GM19455 (cell line): ENCODE data around the gene VIM.

Experiments used
- ATAC-seq: cut with Tn5 transposase; IDR thresholded peaks from one replicate; pipeline ENCODE4 v1.9.1; 2021; ENCODE audit not compliant: unreplicated experiment

The VIM gene

DNA sequence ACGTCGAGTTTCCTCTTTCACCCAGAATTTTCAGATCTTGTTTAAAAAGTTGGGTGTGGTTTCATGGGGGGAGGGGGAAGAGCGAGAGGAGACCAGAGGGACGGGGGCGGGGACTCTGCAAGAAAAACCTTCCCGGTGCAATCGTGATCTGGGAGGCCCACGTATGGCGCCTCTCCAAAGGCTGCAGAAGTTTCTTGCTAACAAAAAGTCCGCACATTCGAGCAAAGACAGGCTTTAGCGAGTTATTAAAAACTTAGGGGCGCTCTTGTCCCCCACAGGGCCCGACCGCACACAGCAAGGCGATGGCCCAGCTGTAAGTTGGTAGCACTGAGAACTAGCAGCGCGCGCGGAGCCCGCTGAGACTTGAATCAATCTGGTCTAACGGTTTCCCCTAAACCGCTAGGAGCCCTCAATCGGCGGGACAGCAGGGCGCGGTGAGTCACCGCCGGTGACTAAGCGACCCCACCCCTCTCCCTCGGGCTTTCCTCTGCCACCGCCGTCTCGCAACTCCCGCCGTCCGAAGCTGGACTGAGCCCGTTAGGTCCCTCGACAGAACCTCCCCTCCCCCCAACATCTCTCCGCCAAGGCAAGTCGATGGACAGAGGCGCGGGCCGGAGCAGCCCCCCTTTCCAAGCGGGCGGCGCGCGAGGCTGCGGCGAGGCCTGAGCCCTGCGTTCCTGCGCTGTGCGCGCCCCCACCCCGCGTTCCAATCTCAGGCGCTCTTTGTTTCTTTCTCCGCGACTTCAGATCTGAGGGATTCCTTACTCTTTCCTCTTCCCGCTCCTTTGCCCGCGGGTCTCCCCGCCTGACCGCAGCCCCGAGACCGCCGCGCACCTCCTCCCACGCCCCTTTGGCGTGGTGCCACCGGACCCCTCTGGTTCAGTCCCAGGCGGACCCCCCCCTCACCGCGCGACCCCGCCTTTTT lies at the start of gene VIM:
Gene VIM, plus strand, starts transcription at position 151 of the 925 bp plus-strand sequence. CDS start 1,182 bp downstream, outside the sequence.
- peak; percentile 37 for ATAC-seq

DNA sequence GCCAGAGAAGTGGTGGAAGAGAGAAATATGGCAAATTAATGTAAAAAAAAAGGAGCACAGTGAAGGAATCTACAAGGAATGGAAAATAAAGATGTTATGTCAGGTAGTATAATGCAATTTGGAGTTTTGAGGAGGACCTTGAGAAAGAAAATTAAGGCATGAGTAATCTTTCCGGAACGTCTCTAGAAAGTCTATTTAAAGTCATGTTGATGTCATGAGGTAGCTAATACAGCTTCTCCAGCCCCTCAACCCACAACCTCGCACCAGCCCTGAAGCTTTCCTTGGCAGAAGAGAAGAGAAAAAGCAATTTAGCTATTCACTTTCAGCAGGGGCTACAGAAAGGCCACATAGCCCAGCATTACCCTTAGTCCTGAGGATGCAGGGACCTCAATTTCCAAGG lies 49.0 kb upstream of the VIM start:
- no peak for ATAC-seq

DNA sequence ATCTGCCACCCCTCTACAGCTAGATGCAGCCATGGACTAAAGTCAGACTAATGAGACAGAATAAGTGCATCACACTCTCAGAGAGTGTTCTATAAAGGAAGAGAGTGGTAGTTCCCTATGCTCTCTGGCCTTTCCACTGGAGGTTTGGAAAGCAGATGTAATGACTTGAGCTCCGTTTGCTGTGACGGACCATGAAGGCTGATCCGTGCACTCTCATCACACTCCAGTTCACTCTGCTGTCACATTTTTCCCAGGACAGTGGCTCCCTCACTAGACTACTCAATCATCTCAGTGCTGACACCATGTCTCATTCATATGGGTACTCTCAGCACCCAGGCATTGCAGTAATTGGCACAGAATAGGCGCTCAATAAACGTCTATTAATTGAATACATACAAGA lies 46.9 kb upstream of the VIM start:
- no peak for ATAC-seq

DNA sequence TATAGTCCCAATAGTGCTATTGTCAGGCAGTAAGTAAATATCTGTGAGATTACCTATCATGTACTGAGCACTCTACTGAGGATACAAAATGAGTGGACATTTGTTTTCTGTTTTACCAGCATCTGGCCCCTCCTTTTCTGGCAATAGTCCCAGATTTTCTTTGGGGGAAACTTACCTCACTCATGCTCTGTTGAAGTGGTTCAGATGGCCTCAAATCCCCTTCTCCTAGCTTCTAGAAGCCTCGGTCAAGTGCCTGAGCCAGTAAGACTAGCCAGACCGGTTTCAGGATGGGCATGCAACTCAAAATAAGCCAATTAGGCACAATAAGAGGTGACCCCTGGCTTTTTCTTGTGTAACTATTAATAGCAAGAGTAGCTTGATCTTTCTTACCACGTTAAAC lies 46.3 kb upstream of the VIM start:
- no peak for ATAC-seq

DNA sequence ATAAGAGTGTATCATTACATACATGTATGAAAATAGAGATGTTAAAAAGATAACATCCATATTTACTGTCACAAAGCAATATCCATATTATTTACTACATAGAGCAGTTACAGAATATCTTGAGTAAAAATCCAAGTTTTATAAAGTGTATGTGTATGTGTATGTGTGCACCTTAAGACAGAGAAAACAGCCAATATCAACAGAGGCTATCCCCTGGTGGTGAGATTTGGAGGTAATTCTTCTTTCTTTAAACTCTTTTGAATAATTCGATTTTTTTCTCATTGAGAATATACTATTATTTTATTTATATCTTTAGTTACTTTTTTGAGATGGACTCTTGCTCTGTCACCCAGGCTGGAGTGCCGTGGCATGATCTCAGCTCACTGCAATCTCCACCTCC lies 44.9 kb upstream of the VIM start:
- no peak for ATAC-seq

DNA sequence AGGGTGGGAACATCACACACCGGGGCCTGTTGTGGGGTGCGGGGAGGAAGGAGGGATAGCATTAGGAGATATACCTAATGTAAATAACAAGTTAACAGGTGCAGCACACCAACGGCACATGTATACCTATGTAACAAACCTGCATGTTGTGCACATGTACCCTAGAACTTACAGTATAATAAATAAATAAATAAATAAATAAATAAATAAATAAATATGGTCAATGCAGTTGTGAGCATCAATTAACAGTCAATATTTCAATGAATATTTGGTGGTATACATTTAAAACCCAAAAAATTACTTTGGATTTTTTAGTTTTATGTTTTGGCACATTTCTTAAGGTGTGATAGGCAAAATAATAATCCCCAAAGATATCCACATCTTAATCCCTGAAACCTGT lies 42.2 kb upstream of the VIM start:
- no peak for ATAC-seq

DNA sequence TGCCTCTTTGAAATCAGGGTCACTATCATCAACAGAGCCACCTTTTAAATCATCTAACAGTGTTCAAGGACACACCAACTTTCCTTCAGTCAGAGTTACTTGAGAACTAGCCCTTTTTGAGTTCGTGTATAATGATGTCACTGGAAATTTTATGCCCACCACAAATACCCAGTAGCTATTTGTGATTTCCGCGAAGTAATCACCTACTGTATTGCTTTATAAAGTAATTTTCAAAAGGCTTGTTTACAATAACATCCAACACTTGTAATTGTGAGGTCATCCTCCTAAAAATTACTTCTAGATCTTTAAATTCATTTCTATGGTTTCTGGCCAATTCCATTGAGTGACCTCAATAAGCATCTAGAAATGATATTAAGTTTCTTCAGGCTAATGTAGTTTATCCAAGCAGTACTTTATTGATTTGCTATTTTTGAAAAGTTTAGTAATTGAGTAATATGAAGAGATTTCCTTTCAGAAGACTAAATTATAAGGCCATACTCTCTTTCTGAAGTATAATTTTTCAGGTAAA lies 39.3 kb upstream of the VIM start:
- no peak for ATAC-seq

DNA sequence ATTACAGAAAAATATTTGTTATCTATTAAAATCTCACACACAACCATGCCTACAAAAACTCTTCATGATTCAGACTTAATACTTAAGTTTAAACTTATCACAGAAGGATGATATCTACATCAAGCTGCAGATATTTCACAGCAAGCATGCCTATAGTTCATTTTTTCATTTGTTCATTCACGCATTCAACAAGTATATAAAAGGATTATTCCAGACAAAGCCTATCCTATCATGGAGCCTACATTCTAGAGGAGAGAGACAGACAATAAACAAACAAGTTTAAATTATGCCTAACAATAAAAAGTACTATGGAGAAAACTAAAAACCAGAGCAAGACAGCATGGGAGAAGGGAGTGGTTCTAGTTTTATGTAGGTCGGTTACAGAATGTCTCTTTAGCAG lies 37.4 kb upstream of the VIM start:
- ATAC-seq = no peak

DNA sequence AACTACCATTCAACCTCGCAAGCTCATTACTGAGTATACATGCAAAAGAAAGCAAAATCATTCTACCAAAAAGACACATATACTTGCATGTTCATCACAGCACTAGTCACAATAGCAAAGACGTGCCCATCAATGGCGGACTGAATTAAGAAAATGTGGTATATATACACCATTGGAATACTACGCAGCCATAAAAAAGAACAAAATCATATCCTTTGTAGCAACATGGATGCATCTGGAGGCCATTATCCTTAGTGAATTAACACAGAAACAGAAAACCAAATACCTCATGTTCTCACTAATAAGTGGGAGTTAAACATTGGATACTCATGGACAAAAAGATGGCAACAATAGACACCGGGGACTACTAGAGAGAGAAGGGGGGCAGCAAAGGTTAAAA lies 33.0 kb upstream of the VIM start:
- no peak for ATAC-seq

DNA sequence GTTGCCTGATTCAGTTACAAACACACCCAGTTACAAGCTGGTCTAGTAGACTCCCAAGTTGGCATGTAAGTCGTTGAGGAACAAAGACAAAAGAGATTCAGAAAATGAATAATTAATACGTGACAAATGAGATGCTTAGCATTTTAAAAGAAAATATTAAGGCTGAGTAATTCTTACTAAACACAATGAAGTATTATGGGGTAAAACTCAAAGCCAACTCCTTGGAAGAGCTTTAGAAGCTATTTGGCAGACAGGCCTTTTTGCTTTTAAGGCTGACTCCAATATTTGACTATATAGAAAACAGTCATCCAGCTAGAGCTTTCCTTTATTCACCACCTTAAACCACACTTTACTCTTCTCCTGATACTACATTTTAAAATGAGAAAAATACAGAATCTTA lies 32.0 kb upstream of the VIM start:
- ATAC-seq = no peak

DNA sequence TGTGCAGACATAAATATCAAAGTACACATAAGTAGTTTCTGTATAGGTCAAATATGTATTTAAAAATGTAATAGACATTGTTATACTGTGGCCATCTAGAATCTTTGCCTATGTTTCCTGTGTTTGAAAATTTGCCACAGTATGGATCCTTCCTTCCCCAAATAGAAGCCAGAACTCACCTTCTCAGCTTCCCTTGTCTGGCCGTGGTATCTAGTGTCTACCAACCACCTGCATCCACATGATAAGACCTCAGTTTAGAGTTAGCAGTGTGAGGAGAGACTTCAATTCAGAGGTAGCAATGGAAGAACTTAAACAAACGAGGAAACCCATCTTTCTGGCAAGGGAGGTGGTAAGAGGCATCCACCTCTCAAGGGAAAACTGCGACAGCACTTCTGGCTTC lies 31.5 kb upstream of the VIM start:
- no peak for ATAC-seq

DNA sequence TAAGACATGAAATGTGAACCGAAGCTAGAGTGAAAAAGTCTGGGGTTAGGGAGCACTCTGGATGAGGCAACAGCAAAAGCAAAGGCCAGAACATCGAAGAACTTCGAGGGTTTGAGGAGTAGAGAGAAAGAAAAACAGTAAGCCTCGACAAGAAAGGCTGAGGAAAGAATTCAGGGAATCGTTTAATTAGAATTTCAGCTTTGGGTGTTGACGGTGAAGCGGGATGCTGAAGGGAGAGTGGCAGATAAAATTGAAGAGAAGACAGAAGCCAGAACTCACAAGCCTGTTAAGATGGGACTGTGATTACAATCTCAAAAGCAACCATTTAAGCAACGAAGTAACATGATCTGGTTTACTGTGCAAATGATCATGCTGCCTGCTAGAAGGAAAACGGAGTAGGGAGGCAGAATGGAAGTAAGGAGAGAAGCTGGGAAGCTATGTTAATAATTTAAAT lies 28.7 kb upstream of the VIM start:
- no peak for ATAC-seq

DNA sequence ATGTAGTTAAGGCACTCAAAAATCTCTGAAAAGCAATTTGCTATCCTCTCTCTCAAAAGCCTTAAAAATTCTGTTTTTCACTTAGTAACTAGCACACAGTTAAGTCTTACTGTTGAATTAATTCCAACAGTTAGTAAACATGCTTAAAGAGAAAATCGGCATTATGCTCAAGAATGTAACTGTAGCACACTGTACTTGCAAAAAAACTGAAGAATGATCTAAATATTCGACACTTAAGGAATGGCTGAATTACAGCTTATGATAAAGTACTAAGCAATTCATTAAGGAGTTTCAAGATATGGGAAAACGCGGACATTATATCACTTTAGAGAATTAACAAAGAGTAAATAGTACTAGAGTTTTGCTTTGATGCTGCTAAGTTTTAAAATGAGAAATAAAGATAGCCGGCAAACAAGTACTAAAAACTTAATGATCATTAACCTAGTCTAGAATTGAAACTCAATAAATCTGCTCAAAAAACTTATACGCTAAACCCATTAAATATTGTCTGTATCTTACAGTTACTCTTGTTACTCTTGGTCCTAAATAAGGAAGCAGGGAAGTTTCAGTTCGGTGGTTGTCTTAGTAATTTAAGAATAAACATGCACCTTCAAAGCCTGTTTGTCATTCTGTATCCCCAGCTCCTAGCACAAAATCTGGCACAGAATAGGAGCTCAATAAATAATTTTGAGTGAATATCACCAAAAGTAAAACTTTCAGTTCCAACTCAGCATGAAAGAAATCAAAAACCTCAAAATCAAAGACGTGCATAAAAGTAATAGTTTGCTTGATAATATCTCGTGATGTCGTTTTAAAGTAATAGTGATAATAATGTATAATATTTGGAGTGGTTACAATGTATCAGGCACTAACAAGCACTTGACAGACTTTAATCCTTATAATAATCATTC lies 27.8 kb upstream of the VIM start:
- no peak for ATAC-seq

DNA sequence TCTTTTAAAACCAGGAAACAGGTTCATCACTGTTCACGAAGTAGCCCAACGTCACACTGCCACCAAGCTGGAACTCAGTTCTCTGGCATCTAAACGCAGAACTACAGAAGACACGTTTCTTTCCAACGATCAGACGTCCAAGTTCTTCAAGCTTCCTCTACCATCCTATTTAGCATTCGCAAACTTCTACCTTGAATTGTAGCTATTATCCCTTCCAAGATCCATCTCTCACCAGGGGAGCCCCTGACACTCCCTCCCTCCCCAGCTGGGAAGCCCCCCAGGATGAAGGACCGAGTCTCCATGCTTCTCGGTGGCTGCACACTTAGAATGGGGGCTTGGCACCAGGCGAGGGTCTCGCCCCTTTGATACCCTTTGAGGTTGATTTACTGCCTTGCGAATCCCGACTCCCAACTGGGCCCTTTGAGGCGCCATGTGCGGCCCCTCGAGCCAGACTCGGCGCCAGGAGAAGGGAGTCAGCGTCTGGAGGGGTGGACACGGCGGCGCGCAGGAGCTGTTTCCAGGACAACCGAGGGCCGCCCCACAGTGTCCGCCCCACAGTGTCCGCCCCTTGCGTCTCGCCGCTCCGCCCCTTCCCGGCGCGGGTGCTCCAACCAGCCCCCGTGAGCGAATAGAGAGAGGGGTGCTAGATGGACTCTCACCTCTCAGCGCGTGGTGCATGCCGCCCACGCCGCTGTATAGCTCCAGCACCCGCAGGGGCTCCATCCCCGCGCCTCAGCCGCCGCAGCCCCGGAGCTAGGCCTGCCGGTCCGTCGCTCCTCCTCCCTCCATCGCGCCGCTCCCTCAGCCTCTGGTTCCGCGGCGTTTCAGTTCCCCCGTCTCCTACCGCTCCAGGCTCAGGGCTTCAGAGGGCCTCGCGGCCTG lies 26.9 kb upstream of the VIM start, which contains the start of gene TRDMT1:
Gene TRDMT1, minus strand, starts transcription at position 761 of the 882 bp plus-strand sequence. Its CDS starts 38 bp downstream, at position 723.
- peak; percentile 98 for ATAC-seq

DNA sequence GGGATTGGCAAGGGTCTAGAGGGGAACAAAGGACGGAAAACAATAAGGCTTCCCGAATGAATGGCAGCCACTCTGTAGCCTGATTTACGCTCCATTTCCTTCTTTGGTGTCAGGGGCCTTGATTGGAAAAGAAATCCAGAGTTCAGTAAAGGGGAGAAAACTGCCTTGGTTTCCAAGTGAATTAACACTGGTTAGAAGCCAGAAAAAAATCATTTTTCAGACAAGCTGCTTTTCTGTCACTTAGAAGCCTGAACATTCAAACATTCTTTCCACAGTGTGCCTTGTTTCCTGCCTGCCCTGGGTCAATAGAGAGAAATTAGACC lies 26.3 kb upstream of the VIM start:
- no peak for ATAC-seq

DNA sequence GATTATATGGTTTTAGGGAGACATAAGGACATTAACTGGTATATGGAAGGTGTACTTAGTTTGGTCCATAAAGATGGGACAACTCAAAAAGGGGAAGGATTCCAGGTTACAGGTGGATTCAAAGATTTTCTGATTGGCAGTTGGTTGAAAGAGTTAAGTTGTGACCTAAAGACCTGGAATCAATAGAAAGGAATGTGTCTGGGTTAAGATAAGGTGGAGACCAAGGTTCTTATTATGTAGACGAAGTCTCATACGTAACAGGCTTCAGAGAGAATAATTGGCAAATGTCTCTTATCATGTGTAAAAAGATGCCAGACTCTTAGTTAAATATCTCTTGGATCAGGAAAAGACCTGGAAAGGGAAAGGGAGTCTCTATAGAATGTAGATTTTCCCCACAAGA lies 25.5 kb upstream of the VIM start:
- no peak for ATAC-seq

DNA sequence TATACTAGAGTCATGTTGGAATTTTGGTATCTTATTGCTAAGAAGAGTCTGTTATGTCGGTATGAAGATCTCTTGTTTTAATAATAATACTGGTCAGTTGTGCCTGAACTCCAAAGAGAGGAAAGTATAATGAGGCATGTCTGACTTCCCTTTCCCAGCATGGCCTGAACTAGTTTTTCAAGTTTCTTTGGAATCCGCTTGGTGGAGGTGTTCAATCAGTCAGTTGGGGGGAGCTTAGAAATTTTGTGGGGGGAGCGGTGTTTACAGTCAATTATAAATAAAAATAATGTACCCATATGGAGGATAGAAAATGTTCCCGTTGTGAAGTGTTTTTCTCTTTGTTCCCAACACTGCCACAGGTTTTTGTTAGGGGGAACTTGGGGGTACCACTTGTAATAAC lies 25.0 kb upstream of the VIM start:
- ATAC-seq = no peak

DNA sequence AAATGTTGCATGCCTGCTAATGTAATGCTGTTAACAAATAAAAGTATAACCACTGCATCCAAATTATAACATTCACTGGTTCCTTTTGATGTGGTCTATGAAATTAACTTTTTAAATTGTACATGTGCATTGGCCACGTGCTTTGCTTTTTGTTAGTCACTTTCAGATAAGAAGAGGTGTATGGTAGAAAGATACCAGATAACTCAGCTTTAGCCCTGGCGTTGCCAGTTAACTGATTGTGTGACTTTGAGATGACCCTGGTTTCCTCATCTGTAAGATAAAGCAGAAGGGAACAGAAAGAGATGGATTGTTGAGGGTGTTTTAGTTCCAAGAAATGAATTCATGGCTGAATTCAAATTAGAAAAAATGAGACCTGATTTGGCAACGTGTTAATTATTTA lies 24.6 kb upstream of the VIM start:
- no peak for ATAC-seq

DNA sequence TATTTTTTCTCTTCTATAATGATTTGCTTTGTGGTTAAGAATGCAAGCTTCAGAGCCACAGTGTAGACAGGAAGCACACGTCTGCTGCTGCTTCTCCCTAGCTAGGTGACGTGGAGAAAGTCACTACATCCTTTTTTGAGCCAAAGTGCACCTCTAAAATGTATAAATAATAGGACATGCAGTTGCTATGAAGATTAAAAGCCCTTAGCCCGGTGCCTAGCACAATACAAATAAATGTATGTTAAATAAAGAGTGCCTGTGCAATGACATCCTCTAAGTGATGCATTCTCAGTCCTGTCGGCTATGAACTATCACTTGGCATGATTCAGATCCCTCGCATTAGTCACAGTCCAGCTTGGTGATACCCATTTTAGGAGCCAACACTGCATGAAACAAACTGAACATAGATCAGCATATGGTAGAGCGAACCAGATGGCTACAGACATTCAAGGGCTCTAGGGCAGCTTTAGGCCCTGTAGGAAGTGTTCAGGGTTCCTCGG lies 21.8 kb upstream of the VIM start:
- peak; percentile 29 for ATAC-seq

DNA sequence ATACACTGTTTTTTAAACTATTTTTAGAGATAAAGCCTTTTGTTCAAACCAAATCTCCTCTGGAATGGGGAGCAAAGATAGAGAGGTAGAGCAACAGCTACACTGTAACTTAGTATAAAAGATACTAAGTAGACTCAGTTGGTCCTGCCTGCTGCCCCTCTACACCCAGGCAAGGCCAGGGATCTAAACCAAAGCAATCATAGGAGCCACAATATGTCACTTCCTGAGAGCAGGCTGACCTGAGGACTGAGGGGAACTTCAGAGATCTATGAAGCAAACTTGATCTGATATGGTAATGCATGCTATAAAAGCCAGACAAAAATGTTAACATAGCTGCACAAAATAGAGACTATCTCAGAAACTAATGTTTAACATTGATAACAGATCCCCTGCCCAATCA lies 19.6 kb upstream of the VIM start:
- no peak for ATAC-seq
